NCI-H1930 (cell line): ENCODE data around the gene GNAI1.

Experiments
- DNase-seq, 2 experiments: peaks; one replicate each; lab custom pipeline; 2025; lab: John Stamatoyannopoulos, UW

The GNAI1 gene

GRCh38 chr7:80134536-80135308 is at the start of gene GNAI1:
Gene GNAI1, plus strand, starts transcription at chr7:80134831. Its CDS starts 330 bp downstream, at chr7:80135161.
- peak; percentile 71 to 89 for DNase-seq

GRCh38 chr7:80087051-80087770 is 47.4 kb upstream of the GNAI1 start:
- DNase-seq = no peak

GRCh38 chr7:80087771-80088170 is 46.9 kb upstream of the GNAI1 start:
- DNase-seq = no peak

- DNase-seq = no peak
Observed at GRCh38 chr7:80088705-80089104, 45.9 kb upstream of the GNAI1 start.

- DNase-seq = no peak
Observed at GRCh38 chr7:80089366-80089765, 45.3 kb upstream of the GNAI1 start.

- DNase-seq = no peak
Observed at GRCh38 chr7:80093349-80093748, 41.3 kb upstream of the GNAI1 start.

GRCh38 chr7:80095545-80095944 is 39.1 kb upstream of the GNAI1 start:
- DNase-seq = no peak

GRCh38 chr7:80097756-80098155 is 36.9 kb upstream of the GNAI1 start:
- no peak for DNase-seq

- DNase-seq = no peak
Observed at GRCh38 chr7:80098795-80099194, 35.8 kb upstream of the GNAI1 start.

- DNase-seq = no peak
Observed at GRCh38 chr7:80100254-80100653, 34.4 kb upstream of the GNAI1 start.

GRCh38 chr7:80105701-80106408 is 28.8 kb upstream of the GNAI1 start:
- no peak for DNase-seq

GRCh38 chr7:80106498-80107113 is 28.0 kb upstream of the GNAI1 start:
- DNase-seq = no peak

GRCh38 chr7:80107278-80107677 is 27.4 kb upstream of the GNAI1 start:
- DNase-seq = no peak

- no peak for DNase-seq
Observed at GRCh38 chr7:80110376-80110775, 24.3 kb upstream of the GNAI1 start.

- DNase-seq = no peak
Observed at GRCh38 chr7:80114159-80114558, 20.5 kb upstream of the GNAI1 start.

GRCh38 chr7:80124526-80125264 is 9.9 kb upstream of the GNAI1 start:
- DNase-seq = no peak

GRCh38 chr7:80127412-80128160 is 7.0 kb upstream of the GNAI1 start:
- DNase-seq = no peak

GRCh38 chr7:80128918-80129317 is 5.7 kb upstream of the GNAI1 start:
- DNase-seq = no peak

GRCh38 chr7:80129785-80130184 is 4.8 kb upstream of the GNAI1 start:
- no peak for DNase-seq

- no peak for DNase-seq
Observed at GRCh38 chr7:80131675-80132435, 2.8 kb upstream of the GNAI1 start.
